Measurements from ENCODE around the gene FBXO42. TPM values are rescaled to one million over a fixed set of nuclear protein-coding genes. Genes with fewer than 3 reads are reported as not detected.
"Not testable (repeated sequence)": the region's sequence is repeated elsewhere in the genome, so short reads cannot be mapped to it uniquely, and the experiment has no call there.

Gene FBXO42
- total RNA-seq, 1 donor from 2014 or later: 16.1 TPM

DNA sequence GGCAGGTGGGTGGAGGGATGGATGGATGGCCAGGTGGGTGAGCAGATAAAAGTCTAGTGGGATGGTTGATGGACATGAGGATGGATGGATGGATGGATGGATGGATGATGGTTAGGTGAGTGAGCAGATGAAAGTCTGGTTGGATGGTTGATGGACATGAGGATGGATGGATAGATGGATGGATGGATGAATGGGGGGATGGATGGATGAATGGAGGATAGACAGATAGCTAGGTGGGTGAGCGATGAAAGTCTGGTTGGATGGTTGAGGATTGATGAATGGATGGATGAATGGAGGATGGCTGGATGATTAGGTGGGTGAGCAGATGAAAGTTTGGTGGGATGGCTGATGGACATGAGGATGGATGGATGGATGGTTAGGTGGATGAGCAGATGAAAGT is 130.8 kb downstream of the FBXO42 start:
- DNase-seq (ENCODE audit: low spot score): no peak

GRCh38 chr1:16219968-16220500 is 132.2 kb downstream of the FBXO42 start:
- DNase-seq (ENCODE audit: low spot score): no peak

GRCh38 chr1:16218674-16219071 is 133.6 kb downstream of the FBXO42 start:
- DNase-seq (ENCODE audit: low spot score): no peak

GRCh38 chr1:16218014-16218673 is 134.1 kb downstream of the FBXO42 start:
- DNase-seq (ENCODE audit: low spot score): no peak

- peak; percentile 99 for DNase-seq (ENCODE audit: low spot score)
Measured at GRCh38 chr1:16217061-16217785, 135.1 kb downstream of the FBXO42 start.

DNA sequence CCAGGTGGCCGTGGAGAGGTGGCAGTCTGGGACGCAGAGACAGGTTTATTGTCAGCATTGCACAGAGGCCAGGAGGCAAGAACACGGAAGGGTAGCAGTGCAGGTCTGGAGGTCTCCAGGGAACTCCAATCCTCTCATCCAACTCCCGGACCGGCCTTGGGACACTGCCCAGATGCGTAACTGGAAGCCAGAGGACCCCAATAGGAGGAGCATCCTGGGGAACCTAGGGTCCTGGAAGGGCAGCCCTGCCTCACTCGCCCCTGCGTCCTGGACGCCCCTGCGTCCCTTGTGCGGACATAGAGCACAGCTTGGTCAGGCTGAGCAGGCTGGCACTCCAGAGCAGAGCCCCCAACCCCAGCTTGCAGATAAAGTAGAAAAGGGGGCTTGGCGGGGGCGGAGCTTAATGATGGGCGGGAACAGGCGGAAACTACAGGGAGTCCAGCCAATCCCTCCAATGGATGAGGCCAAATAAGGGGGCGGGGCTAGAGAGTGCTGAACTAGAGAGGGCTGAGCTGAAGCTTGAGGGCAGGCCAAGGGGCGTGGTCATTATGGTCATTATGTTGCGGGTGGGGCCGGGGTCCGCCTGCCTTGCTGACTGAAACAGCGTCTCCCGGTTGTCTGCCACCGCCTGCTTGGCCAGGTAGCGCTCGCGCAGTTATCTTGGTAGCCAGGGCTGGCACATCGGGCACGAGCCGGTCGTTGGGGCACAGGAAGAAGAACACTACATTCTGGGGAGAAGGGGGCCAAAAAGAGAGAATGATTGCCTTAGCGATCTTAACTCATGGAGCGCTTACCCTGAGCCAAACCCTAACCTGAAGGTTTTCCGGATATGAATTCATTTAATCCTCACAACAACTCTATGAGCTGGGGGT is 136.2 kb downstream of the FBXO42 start:
- peak; percentile 94 for DNase-seq (ENCODE audit: low spot score)

DNA sequence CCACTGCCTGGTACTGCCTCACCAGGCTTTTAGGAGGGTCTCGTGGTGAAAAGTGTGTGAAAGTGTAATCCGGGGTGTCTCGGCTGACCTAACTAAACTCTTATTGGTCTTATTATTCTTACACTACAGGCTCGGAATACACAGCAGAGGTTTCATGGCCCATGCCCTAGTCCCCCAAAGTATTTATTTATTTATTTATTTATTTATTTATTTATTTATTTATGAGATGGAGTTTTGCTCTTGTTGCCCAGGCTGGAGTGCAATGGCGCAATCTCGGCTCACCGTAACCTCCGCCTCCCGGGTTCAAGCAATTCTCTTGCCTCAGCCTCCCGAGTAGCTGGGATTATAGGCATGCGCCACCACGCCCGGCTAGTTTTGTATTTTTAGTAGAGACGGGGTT is 137.0 kb downstream of the FBXO42 start:
- not testable (repeated sequence) for DNase-seq (ENCODE audit: low spot score)

DNA sequence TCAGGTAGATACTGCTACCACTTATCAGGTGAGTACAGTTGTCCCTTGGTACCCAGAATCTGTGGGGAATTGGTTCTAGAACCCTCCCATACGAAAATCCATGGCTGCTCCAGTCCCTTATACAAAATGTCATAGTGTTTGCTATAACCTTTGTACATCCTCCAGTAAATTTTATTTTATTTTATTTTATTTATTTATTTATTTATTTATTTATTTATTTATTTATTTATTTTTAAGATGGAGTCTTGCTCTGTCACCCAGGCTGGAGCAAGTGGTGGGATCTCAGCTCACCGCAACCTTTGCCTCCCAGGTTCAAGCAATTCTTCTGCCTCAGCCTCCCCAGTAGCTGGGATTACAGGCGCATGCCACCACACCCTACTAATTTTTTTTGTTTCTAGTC is 138.7 kb downstream of the FBXO42 start:
- DNase-seq (ENCODE audit: low spot score): not testable (repeated sequence)

DNA sequence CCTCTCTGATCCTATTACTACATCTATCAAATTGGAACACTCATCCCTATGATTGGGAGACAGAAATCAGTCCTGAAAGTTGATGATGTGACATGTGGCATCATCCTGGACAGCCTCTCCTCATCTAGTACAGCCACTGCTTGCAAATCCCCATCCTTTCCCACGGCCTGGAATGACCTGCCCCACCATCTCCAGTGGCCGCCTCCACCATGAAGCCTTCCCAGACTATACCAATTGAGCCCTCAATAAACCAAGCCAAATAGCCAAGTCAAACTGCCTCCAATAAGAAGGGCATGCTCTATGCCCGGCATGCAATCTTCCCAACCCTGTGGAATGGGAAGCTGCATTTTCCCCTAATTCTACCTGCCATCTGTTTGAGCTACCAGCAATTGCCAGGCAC is 139.3 kb downstream of the FBXO42 start:
- DNase-seq (ENCODE audit: low spot score): no peak

GRCh38 chr1:16212251-16212961 is 139.9 kb downstream of the FBXO42 start, which contains the start of gene ARHGEF19:
Gene ARHGEF19, minus strand, starts transcription at chr1:16212652. Its CDS starts 3,598 bp downstream, at chr1:16209054.
- DNase-seq (ENCODE audit: low spot score): peak; percentile 73

DNA sequence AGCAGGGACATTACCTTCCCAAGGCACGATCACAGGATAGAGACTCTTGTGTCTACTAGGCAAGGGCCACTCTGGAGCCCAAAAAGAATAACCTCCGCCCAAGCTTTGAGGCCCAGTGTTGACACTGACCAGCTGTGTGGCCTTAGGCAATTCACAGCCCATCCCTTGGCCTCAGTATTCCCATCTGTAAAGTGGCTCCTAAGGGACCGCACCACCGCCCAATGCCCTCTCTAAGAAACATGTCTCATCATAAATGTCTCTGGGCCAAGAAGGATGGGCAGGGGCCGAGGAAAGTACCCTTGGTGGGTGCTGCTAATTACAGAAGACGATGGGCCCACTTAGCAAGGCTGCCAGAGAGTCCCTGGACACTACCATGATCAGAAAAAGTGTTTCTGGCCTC is 140.5 kb downstream of the FBXO42 start:
- DNase-seq (ENCODE audit: low spot score): no peak

DNA sequence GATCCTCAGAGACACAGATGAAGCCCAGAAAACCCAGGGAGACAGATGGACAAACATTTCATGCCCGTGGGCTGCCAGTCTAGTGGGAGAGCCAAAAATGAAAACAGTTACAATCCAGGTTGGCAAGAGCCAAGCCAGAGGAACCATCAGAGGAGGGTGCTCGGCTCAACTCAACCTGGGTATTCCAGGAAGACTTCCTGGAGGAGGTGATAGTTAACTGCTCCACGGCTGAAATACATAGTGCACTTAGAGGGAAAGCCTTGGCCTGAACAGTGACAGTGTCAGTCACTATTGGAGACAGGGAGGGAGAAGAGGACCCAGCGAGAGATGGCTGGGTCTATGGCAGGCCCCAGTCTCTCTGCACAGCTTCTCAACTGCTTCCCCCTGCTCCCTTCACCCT is 141.7 kb downstream of the FBXO42 start:
- no peak for DNase-seq (ENCODE audit: low spot score)

GRCh38 chr1:16209847-16210407 is 142.4 kb downstream of the FBXO42 start:
- DNase-seq (ENCODE audit: low spot score): peak; percentile 61

DNA sequence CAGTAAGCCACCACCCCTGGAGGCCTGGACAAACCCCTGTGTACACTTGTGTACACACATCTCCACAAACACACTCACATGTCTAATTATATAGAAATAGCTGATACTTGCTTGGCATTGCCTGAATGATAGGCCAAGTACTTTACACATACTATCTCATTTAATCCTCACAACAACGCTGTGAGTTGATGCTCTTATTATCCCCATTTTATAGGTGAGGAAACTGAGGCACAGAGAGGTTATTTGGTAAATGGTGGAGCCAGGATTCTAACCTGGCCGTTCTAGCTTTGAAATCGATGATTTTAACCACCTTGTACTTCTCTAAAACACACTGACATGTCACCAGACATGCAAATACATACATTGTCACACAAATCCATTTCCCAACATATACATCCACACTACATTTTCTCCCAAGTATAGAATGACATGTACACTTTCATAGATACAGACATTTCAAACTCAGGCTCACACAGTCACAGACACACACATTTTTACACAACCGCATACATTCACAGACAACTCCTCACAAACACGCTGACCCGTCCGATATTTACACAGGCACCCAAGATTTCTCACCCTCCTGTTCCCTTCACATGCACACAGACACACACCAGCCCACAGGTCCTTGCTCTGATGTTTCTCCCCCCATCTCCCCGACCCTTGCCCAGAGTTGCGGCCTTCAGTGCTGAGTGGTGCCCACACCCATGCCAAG is 143.0 kb downstream of the FBXO42 start:
- DNase-seq (ENCODE audit: low spot score): no peak

GRCh38 chr1:16208270-16208987 is 143.9 kb downstream of the FBXO42 start:
- no peak for DNase-seq (ENCODE audit: low spot score)

DNA sequence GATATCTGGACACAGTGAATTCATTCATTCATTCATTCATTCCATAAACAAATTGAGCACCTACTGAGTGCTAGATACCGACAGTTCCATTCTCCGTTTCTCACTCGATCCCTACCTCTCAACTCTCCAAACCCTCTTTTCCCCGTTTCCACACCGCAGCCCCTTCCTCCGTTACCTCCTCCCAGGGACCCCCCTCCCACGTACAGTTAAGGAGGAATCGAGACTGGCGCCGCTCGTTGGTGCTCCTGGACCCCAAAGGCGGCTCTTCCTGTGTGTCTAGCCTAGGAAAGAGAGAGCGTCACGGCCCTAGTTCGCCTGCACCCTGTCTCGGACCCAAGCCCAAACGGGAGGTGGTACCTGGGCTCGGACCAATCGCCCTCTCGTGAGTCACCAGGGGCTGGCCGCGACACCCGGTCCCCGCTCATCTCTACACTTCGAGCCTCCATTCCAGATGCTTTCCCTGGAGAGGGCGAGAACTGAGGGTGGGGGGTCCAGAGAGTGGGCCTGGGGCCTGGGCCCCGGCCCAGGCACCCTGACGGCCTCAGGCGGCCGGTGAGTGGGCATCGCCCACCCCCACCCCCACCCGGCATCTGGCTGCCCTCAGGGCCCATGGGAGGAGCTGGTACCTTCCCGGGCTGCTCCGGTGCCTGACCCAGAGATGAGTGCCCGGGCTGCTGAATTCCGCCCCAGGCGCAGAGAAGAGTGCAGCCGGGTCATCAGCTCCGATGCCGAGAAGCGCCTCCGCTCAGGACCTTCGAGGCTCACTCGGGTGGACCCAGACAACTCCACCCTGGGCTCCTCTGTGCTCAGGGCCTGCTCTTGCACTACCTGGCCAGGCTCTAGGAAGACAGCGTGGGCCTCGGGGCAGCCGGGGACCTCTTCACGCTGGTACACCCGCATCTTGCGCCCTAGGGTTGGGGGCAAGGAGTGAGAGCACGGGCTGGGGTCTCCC is 144.7 kb downstream of the FBXO42 start:
- peak; percentile 49 for DNase-seq (ENCODE audit: low spot score)

DNA sequence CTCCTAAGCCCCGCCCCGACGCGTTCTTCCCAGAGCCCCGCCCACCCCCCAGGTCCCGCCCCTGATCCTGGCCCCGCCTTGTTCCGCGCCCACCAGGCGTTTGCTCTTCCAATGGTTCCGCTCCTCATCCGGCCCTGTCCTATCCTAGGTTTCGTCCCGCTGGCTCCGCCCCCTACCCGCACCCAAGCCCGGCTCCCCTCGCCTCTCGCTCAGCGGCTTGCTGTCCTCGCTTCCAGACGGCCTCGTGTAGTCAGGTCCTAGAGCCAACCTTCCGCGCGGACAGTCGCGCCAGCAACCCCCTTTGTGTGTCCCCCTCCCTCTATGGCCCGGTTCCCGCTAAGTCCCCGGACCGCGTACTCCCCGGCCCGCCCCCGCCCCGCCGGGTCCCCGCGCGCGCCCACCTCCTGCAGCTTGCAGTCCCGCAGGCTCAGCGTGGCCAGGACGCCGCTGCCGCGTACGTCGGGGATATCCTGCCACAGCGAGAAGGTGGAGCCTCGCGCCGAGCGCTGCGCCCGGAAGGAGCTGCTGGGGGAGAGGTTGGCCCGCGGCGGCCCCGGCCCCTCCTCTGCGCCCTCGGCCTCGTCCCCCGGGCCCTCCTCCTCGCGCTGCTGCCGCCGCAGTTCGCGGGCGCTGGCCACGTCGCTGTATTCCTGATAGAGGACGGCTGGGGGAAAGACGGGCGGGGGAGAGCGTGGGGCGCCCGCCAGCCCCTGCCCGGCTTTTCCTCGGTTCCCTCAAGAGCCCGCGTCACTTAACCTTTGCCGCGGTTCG is 145.5 kb downstream of the FBXO42 start:
- peak; percentile 99 for DNase-seq (ENCODE audit: low spot score)

All from umbilical cord (tissue), 2 donors.